PC-9 (cell line): ENCODE data around the gene GRID2IP. TPM values are rescaled to one million over a fixed set of nuclear protein-coding genes. Genes with fewer than 3 reads are reported as not detected.

Source experiments
- BruUV-seq: library from RNA; stranded (reverse); fragments of 400-500 nt; replicated peaks from 2 replicates; lab custom pipeline; 2021; lab: Mats Ljungman, UMichigan
- CTCF ChIA-PET: fragments of 300-600 bp; sonication (Branson Sonifier 250); formaldehyde crosslinking; loops from one replicate; lab custom pipeline; 2022; ENCODE audit warnings: antibody characterized with exemption; lab: Charles Lee
- POLR2A ChIA-PET: fragments of 300-600 bp; sonication (Branson Sonifier 250); formaldehyde crosslinking; loops from one replicate; lab custom pipeline; 2022; ENCODE audit warnings: antibody characterized with exemption; ENCODE audit not compliant: unreplicated experiment; lab: Charles Lee
- DNase-seq, 2 experiments: peaks; one replicate each; pipeline versions ENCODE4 v3.0.0 to v3.0.0-alpha.2; 2015 to 2022; ENCODE audit warnings: mixed read lengths in 1 of 2
- H2AFZ ChIP-seq: fragments of 200-600 bp; sonication (generic); 2 replicates; pipeline ENCODE4 v1.8.1; 2017; ENCODE audit warnings: antibody characterized with exemption
- H3F3A ChIP-seq: fragments of 200-600 bp; sonication (generic); 2 replicates; pipeline ENCODE4 v1.8.1; 2017; ENCODE audit warnings: antibody characterized with exemption, mild to moderate bottlenecking, low read depth; ENCODE audit not compliant: insufficient read depth
- H3K27ac ChIP-seq: fragments of 200-600 bp; sonication (generic); 2 replicates; pipeline ENCODE4 v1.6.1; 2016; ENCODE audit warnings: mixed run types
- H3K27me3 ChIP-seq: fragments of 200-600 bp; sonication (generic); 2 replicates; pipeline ENCODE4 v1.6.1; 2016; ENCODE audit warnings: low read depth, mixed run types; ENCODE audit not compliant: insufficient read depth
- H3K36me3 ChIP-seq: fragments of 200-600 bp; sonication (generic); 2 replicates; pipeline ENCODE4 v1.6.1; 2016; ENCODE audit warnings: low read depth, mixed run types
- H3K4me1 ChIP-seq: fragments of 200-600 bp; sonication (generic); replicated peaks from 2 replicates; pipeline ENCODE4 v1.6.1; 2016; ENCODE audit warnings: mixed run types; ENCODE audit not compliant: insufficient read depth
- H3K4me2 ChIP-seq: fragments of 200-600 bp; sonication (generic); 2 replicates; pipeline ENCODE4 v1.6.1; 2017; ENCODE audit warnings: mixed run types
- H3K4me3 ChIP-seq: fragments of 200-600 bp; sonication (generic); 2 replicates; pipeline ENCODE4 v1.6.1; 2016; ENCODE audit warnings: mixed run types
- H3K79me2 ChIP-seq: fragments of 200-600 bp; sonication (generic); 2 replicates; pipeline ENCODE4 v1.6.1; 2017; ENCODE audit warnings: low read depth, mixed run types
- H3K9me2 ChIP-seq: fragments of 200-600 bp; sonication (generic); 2 replicates; pipeline ENCODE4 v1.8.1; 2017; ENCODE audit warnings: mild to moderate bottlenecking; ENCODE audit not compliant: insufficient read depth
- H3K9me3 ChIP-seq: fragments of 200-600 bp; sonication (generic); 2 replicates; pipeline ENCODE4 v1.8.1; 2016; ENCODE audit warnings: low read depth; ENCODE audit not compliant: insufficient read depth
- H4K20me1 ChIP-seq: fragments of 200-600 bp; sonication (generic); 2 replicates; pipeline ENCODE4 v1.8.1; 2017; ENCODE audit not compliant: insufficient read depth
- CTCF ChIP-seq: fragments of 200-600 bp; sonication (generic); conservative IDR thresholded peaks from 2 replicates; pipeline ENCODE4 v1.6.1; 2017; ENCODE audit warnings: mixed run types, antibody characterized with exemption, mild to moderate bottlenecking, moderate library complexity
- EZH2 ChIP-seq: fragments of 200-600 bp; sonication (generic); IDR thresholded peaks from 2 replicates; pipeline ENCODE4 v1.8.0; 2017; ENCODE audit warnings: antibody characterized with exemption, low read depth
- intact Hi-C: fragments of 100-400 bp; cut with micrococcal nuclease; formaldehyde crosslinking; loops from one replicate; pipeline ENCODE4 v1.10.0; 2022; ENCODE audit not compliant: unreplicated experiment
- total RNA-seq: library from RNA; stranded (reverse); gene quantifications from 2 replicates; pipeline ENCODE4 v1.2.3, GENCODE V29; 2021

Gene GRID2IP
- total RNA-seq, 1 experiment from 2014 or later: 1.3 TPM

GRCh38 chr7:6579446-6579845 is 28.2 kb upstream of the GRID2IP start:
- intact Hi-C loops: loop anchor here (10.0 kb wide), 1 partner anchor 65 kb away; no protein-coding TSS in a partner anchor
- CTCF ChIA-PET: no interaction called here

GRCh38 chr7:6578114-6579084 is 27.1 kb upstream of the GRID2IP start:
- intact Hi-C loops: loop anchor here (10.0 kb wide), 1 partner anchor 64 kb away; no protein-coding TSS in a partner anchor
- BruUV-seq: TSS peak; percentile 41
- CTCF ChIA-PET: interaction anchor here (0.6 kb wide), 1 partner anchor 11 kb away, joined by 3 read pairs; the partner anchor contains the start of gene INTS15
- no peaks in the 10 kb centered on the region for H4K20me1 ChIP-seq
- POLR2A ChIA-PET: interaction anchor here (0.6 kb wide), 1 partner anchor 859 kb away, joined by 3 read pairs; no protein-coding TSS in a partner anchor
- peaks cover 27% of the 10 kb centered on the region; the same call in 1 of the 2 replicates for H3F3A ChIP-seq
- H3K27me3 ChIP-seq: no peaks in the 10 kb centered on the region
- no peaks in the 10 kb centered on the region for H3K9me2 ChIP-seq
- peaks cover 17% of the 10 kb centered on the region for H3K4me1 ChIP-seq
- peaks cover 7% of the 10 kb centered on the region; the same call in 1 of the 2 replicates for H3K36me3 ChIP-seq
- no peak overlapping the region; the same call in 1 of the 2 replicates for H2AFZ ChIP-seq
- no peaks in the 10 kb centered on the region for H3K9me3 ChIP-seq
- H3K4me3 ChIP-seq: peak overlapping the region; percentile 82
- TF ChIP-seq EZH2 (no peak), CTCF (no peak)
- H3K27ac ChIP-seq: peak overlapping the region; percentile 72
- DNase-seq: peak in 1 of 2 experiments; percentile 54
- no peaks in the 10 kb centered on the region for H3K79me2 ChIP-seq
- peak overlapping the region; percentile 72 for H3K4me2 ChIP-seq

More at GRCh38 chr7:6579446-6579845, 28.2 kb upstream of the GRID2IP start:
- no TSS peak for BruUV-seq
- H3K4me1 ChIP-seq: peaks cover 17% of the 10 kb centered on the region
- no peak overlapping the region for H3K4me3 ChIP-seq
- H3K9me2 ChIP-seq: no peaks in the 10 kb centered on the region
- no peaks in the 10 kb centered on the region for H3K79me2 ChIP-seq
- H3F3A ChIP-seq: peaks cover 27% of the 10 kb centered on the region; the same call in 1 of the 2 replicates
- H3K9me3 ChIP-seq: no peaks in the 10 kb centered on the region
- POLR2A ChIA-PET: no interaction called here
- DNase-seq: peak in 1 of 2 experiments; percentile 56
- no peaks in the 10 kb centered on the region for H3K27me3 ChIP-seq
- H3K27ac ChIP-seq: no peak overlapping the region
- H2AFZ ChIP-seq: no peak overlapping the region
- H3K36me3 ChIP-seq: peaks cover 8% of the 10 kb centered on the region; the same call in 1 of the 2 replicates
- H3K4me2 ChIP-seq: no peak overlapping the region
- TF ChIP-seq EZH2 (no peak), CTCF (peak; percentile 49; the same call in 1 of the 2 replicates)
- no peaks in the 10 kb centered on the region for H4K20me1 ChIP-seq
